ENCODE measurements around the gene NTF3.

DNA sequence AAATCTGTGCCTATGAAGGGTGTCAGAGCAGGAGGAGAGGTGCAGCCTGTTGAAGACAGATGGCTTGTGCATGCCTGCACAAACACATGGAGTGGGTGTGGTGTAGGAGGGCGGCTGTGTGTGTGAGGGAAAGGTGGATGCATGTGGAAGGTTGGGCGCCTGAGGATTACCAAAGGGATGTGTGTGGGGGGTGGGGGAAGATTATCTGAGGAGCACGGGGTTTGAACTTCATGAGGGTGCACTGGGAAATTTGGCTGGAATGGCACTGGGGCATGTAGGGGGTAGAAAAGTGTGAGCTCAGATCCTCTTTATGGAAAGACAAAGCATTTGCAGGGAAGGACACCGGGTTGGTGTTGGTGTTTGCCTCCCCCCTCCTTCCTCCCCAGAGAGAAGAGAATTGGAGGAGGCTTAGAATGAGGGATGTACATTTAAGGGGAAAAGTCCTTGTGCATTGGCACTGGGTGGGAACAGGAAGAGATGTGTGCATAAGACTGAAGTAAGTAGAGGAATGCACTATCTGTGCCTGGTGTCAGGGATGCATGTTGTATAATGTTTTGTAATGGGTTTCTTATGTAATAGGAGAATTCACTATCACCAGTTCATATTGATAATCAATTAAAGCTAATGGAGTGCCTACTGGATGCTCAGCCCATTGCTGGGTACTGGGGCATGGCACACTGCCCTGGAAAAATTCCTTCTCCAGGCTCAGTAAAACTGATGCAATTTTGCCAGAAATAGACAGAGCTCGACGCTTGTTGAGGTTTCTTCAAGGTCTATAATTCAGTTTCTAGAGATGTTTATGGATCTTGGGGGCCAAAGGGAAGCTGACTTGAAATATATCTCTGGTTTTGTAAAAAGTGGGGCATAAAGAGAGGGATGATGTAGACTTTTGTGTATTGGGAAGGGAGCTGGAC, 3.0 kb downstream of the NTF3 start:
- TF ChIP-seq CTCF (IDR thresholded peaks at IDR 0.05) = no peak
- no peak for TF ChIP-seq POLR2A (IDR thresholded peaks at IDR 0.05)
